CD4-positive, alpha-beta T cell (primary cell): ENCODE results near the gene C14orf39. TPM values are rescaled to one million over a fixed set of nuclear protein-coding genes. Genes with fewer than 3 reads are reported as not detected.

Experiments
- ATAC-seq: fragments of 200-7000 bp; cut with Tn5 transposase; one replicate; pipeline ENCODE4 v1.10.0; 2022; ENCODE audit warnings: mild to moderate bottlenecking; ENCODE audit not compliant: poor library complexity
- CTCF ChIA-PET: fragments of 350-600 bp; sonication (Branson Sonifier 250); formaldehyde crosslinking; loops from one replicate; lab custom pipeline; 2021; ENCODE audit warnings: antibody characterized with exemption, inconsistent platforms; lab: Charles Lee
- POLR2A ChIA-PET: fragments of 350-600 bp; sonication (Branson Sonifier 250); formaldehyde crosslinking; loops from one replicate; lab custom pipeline; 2021; ENCODE audit warnings: antibody characterized with exemption, inconsistent platforms; lab: Charles Lee
- DNase-seq, 14 experiments: peaks; one replicate each; pipeline ENCODE4 v3.0.0-alpha.2; 2013 to 2020; ENCODE audit warnings: mixed read lengths in 2 of 14
- H3K27ac ChIP-seq, 2 donors: one replicate each; pipeline versions ENCODE4 v1.5.1 to v1.7.0; 2013; ENCODE audit warnings: low read length in 2 of 2, low read depth in 1 of 2, mild to moderate bottlenecking in 1 of 2
- H3K27me3 ChIP-seq, 2 experiments: 1 replicate in 1 of 2; 2 replicates in 1 of 2; pipeline versions ENCODE4 v1.6.1 to v1.7.0; 2013; ENCODE audit warnings: low read length in 2 of 2, control low read depth in 1 of 2, mild to moderate bottlenecking in 1 of 2, moderate library complexity in 1 of 2; ENCODE audit not compliant: insufficient read depth in 2 of 2, control insufficient read depth in 1 of 2
- H3K36me3 ChIP-seq: one replicate; pipeline ENCODE4 v1.6.1; 2013; ENCODE audit warnings: low read length, control low read depth; ENCODE audit not compliant: insufficient read depth
- H3K4me1 ChIP-seq: one replicate; pipeline ENCODE4 v1.6.1; 2013; ENCODE audit warnings: low read length, control low read depth; ENCODE audit not compliant: insufficient read depth
- H3K4me3 ChIP-seq: one replicate; pipeline ENCODE4 v1.5.1; 2013; ENCODE audit warnings: mild to moderate bottlenecking, low read length, moderate library complexity
- H3K9me3 ChIP-seq, 2 experiments: 1 replicate in 1 of 2; 2 replicates in 1 of 2; pipeline versions ENCODE4 v1.6.1 to v1.7.0; 2013; ENCODE audit warnings: low read length in 2 of 2, mild to moderate bottlenecking in 2 of 2, control low read depth in 1 of 2, moderate library complexity in 1 of 2; ENCODE audit not compliant: control insufficient read depth in 1 of 2, insufficient read depth in 1 of 2
- H3K27ac Mint-ChIP-seq: one replicate; pipeline ENCODE4 v1.8.0; 2020; ENCODE audit warnings: mixed read lengths
- H3K27me3 Mint-ChIP-seq: one replicate; pipeline ENCODE4 v1.8.0; 2021; ENCODE audit warnings: mixed read lengths
- H3K36me3 Mint-ChIP-seq: one replicate; pipeline ENCODE4 v1.8.0; 2021; ENCODE audit warnings: low read depth, mixed read lengths
- H3K4me1 Mint-ChIP-seq: one replicate; pipeline ENCODE4 v1.8.0; 2021; ENCODE audit warnings: low read depth, mixed read lengths
- H3K4me3 Mint-ChIP-seq: one replicate; pipeline ENCODE4 v1.8.0; 2020; ENCODE audit warnings: mild to moderate bottlenecking, mixed read lengths
- H3K9me3 Mint-ChIP-seq: one replicate; pipeline ENCODE4 v1.8.0; 2020; ENCODE audit warnings: mixed read lengths
- intact Hi-C, 2 experiments: fragments of 100-400 bp; cut with DNase I in 1 of 2; cut with micrococcal nuclease in 1 of 2; formaldehyde crosslinking; loops; one replicate each; pipeline versions ENCODE4 v1.15.1 to v1.9.0; 2023 to 2025; cut with DNase I, micrococcal nuclease
- polyA plus RNA-seq, 2 donors: library from polyadenylated mRNA; unstranded; fragments of 120-200 nt; gene quantifications; one replicate each; pipeline ENCODE4 v1.2.1, GENCODE V29; 2013
- total RNA-seq, 174 experiments: library from RNA in 2 of 174; stranded (reverse) in 2 of 174; gene quantifications; one replicate each; pipeline ENCODE4 v1.2.3 and lab custom pipeline; 2021 to 2026
- TF ChIP-seq, protein P1 (sequence below): fragments of 200-600 bp; IDR thresholded peaks from one replicate; pipeline ENCODE4 v1.8.0; 2022; ENCODE audit warnings: antibody characterized with exemption, mild to moderate bottlenecking

The C14orf39 gene, protein sequence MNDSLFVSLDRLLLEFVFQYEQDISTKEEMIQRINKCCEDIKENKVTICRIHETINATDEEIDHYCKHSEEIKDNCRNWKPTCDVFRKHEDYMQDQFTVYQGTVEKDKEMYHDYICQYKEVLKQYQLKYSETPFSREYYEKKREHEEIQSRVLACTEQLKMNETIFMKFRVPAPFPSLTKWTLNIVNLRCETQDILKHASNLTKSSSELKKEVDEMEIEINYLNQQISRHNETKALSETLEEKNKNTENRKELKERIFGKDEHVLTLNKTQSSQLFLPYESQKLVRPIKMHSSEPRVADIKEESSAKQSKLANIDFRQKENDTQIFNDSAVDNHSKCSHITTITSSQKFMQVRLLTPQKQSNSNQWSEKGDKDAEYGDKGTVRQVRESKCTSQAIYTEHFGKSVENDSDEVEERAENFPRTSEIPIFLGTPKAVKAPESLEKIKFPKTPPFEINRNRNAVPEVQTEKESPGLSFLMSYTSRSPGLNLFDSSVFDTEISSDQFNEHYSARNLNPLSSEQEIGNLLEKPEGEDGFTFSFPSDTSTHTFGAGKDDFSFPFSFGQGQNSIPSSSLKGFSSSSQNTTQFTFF
- total RNA-seq (not detected), total RNA-seq (lab: John Stamatoyannopoulos, UW) (0 to 0.16 (median 0) reads per million in 172 experiments)
- not detected for polyA plus RNA-seq (2013, experiment 1 of 2)
- 0.03 TPM for polyA plus RNA-seq (2013, experiment 2 of 2)

DNA sequence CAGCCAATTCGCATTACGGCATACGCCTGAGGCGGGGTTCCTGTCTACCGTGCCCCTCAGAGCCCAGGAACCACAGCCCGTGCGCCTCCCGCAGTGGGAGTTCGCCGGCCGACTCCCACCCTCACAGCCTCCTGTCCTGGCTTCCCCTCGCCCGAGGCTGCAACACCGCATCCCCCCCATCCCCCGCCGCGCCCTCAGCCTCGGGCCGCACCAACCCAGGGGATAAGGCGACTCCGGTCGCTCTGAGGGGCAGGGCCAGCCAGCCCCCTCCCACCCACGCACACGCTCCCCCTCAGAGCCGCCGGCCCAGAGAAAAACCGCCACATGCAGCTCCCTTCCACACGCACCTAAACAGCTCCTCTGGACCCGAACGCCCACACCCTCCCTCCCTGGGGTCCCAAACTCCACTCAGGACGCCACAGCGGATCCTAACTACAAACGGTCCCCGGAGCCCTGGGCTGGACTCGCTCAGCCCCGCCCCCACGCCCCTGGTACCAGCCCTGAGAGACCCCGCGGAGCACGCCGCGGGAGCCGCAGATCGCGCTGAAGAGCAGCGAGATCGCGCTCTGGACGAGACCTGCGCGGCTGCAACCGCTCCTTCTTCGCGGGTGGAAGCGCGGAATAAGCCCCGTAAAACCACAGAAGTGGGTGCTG lies at the start of gene C14orf39:
C14orf39 (minus strand) TSS at position 466 of the 654 bp plus-strand sequence. CDS start 985 bp downstream, outside the sequence.
- CTCF ChIA-PET, result no interaction called here
- Histone ChIP-seq H3K4me1 (peaks cover 12% of the 10 kb centered on the region), H3K27ac (no peak within 1 kb of the TSS), H3K4me3 (no peak within 1 kb of the TSS), H3K27me3 (peaks cover 13 to 52% of the 10 kb centered on the region in 2 experiments), H3K36me3 (no peaks in the 10 kb centered on the region), H3K9me3 (peaks cover 0 to 13% of the 10 kb centered on the region in 2 experiments)
- ATAC-seq (no peak), DNase-seq (peak in 2 of 14 experiments; percentile 11 to 13)
- Mint-ChIP-seq H3K9me3 (peaks cover 6% of the 10 kb centered on the region), H3K4me1 (no peaks in the 10 kb centered on the region), H3K4me3 (no peak within 1 kb of the TSS), H3K27ac (no peak within 1 kb of the TSS), H3K27me3 (peaks cover 37% of the 10 kb centered on the region), H3K36me3 (no peaks in the 10 kb centered on the region)
- TF ChIP-seq, protein P1, sequence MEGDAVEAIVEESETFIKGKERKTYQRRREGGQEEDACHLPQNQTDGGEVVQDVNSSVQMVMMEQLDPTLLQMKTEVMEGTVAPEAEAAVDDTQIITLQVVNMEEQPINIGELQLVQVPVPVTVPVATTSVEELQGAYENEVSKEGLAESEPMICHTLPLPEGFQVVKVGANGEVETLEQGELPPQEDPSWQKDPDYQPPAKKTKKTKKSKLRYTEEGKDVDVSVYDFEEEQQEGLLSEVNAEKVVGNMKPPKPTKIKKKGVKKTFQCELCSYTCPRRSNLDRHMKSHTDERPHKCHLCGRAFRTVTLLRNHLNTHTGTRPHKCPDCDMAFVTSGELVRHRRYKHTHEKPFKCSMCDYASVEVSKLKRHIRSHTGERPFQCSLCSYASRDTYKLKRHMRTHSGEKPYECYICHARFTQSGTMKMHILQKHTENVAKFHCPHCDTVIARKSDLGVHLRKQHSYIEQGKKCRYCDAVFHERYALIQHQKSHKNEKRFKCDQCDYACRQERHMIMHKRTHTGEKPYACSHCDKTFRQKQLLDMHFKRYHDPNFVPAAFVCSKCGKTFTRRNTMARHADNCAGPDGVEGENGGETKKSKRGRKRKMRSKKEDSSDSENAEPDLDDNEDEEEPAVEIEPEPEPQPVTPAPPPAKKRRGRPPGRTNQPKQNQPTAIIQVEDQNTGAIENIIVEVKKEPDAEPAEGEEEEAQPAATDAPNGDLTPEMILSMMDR, result no peak
- intact Hi-C loops, result no loop called here
- POLR2A ChIA-PET, result no interaction called here

DNA sequence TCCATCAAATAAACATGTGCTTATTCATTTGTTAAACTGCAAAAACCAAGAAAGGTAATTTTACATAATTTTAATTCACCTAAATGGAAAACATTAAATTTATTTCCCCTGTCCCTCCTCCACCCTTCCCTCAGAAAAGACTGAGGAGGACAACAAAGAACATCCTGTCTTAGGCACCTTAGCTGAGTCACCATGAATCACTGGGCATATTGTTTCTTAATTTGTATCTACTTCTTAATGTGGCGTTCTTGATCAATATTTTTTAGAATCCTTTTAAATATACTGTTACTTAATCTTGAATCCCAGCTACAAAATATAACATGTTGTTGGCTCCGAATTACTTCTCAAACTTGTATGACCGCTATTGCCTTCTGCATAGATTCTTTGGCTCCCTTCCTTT lies 46.6 kb upstream of the C14orf39 start:
- Mint-ChIP-seq H3K27me3 (peaks cover 37% of the 10 kb centered on the region), H3K4me1 (no peaks in the 10 kb centered on the region), H3K9me3 (no peaks in the 10 kb centered on the region), H3K27ac (no peak overlapping the region), H3K4me3 (no peak overlapping the region), H3K36me3 (no peaks in the 10 kb centered on the region)
- Histone ChIP-seq H3K4me1 (no peaks in the 10 kb centered on the region), H3K9me3 (peaks cover 0 to 9% of the 10 kb centered on the region in 2 experiments), H3K36me3 (no peaks in the 10 kb centered on the region), H3K27ac (no peak overlapping the region), H3K4me3 (no peak overlapping the region), H3K27me3 (peaks cover 0 to 7% of the 10 kb centered on the region in 2 experiments)
- intact Hi-C loops, result no loop called here
- DNase-seq (no peak), ATAC-seq (no peak)
- TF ChIP-seq, protein P1, result no peak
- POLR2A ChIA-PET, result no interaction called here
- CTCF ChIA-PET, result no interaction called here

DNA sequence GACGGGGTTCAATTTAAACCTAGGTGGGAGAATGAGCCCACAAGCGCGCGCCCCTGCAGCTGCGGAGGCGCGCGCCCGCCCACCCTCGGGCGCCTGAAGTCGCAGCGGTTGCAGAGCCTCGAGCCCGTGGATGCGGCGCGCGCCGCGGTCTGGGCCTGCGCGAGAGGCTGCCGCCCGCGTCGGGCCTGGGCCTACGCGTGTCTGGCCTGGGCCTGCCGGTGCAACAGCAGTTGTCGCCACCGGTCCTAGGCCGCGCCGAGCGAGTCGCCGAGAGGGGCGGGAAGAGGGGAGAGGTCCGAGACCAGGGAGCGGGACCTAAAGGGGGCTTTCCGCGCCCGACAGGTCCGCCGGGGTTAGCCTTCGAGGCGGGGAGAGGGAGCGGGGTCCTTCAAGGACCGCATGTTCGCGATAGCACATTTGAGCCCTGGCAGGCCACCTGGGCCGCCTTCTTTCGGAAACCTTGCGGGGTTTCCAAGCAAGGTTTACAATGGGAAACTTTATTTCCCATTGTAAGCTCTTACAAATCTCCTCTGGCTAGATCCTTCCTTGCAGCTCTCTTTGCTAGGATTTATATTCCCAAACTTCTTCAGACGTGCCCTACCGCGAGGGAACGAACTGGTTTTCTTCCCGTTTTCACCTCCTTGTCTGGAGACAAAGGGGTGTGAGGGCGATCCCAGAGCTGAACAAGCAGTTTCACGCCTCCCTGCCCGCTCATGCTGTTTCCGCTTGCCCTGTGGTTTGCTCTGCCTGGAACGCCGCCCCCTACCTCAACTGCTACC lies 29.8 kb upstream of the C14orf39 start:
- Mint-ChIP-seq H3K27me3 (peaks cover 83% of the 10 kb centered on the region), H3K9me3 (no peaks in the 10 kb centered on the region), H3K36me3 (no peaks in the 10 kb centered on the region), H3K4me3 (peak overlapping the region; percentile 65), H3K4me1 (peaks cover 8% of the 10 kb centered on the region), H3K27ac (no peak overlapping the region)
- CTCF ChIA-PET, result no interaction called here
- peaks cover 51 to 77% of the 10 kb centered on the region in 2 experiments for H3K27me3 ChIP-seq
- H3K4me3 ChIP-seq, result no peak overlapping the region
- no peaks in the 10 kb centered on the region for H3K36me3 ChIP-seq
- H3K27ac ChIP-seq, result no peak overlapping the region
- H3K4me1 ChIP-seq, result peaks cover 25% of the 10 kb centered on the region
- ATAC-seq (no peak), DNase-seq (no peak)
- POLR2A ChIA-PET, result no interaction called here
- TF ChIP-seq, protein P1, result no peak
- intact Hi-C loops, result no loop called here
- peaks cover 0 to 25% of the 10 kb centered on the region in 2 experiments for H3K9me3 ChIP-seq
